Stimulated activated CD8-positive, alpha-beta memory T cell treated with anti-CD3 and anti-CD28 coated beads, Interleukin-15, amount 100 ng/mL, for 48 hours (primary cell): Measurements from ENCODE around the gene OXER1.
"Not testable (repeated sequence)": the region's sequence is repeated elsewhere in the genome, so short reads cannot be mapped to it uniquely, and the experiment has no call there.

Experiments used
- DNase-seq, 2 donors: peaks; one replicate each; pipeline ENCODE4 v3.0.0-alpha.2; 2020; ENCODE audit warnings: low read depth in 2 of 2

Gene OXER1

GRCh38 chr2:42752314-42752713, 11.6 kb downstream of the OXER1 start:
- no peak for DNase-seq

GRCh38 chr2:42748840-42749239, 15.1 kb downstream of the OXER1 start:
- DNase-seq = no peak

- no peak for DNase-seq
These were observed 16.5 kb downstream of the OXER1 start for GRCh38 chr2:42747422-42747821.

- no peak for DNase-seq
These were observed 19.3 kb downstream of the OXER1 start for GRCh38 chr2:42744545-42745082.

- no peak for DNase-seq
These were observed 20.3 kb downstream of the OXER1 start for GRCh38 chr2:42743659-42743990.

GRCh38 chr2:42742740-42743658, 20.9 kb downstream of the OXER1 start:
- no peak for DNase-seq

GRCh38 chr2:42741140-42741539, 22.8 kb downstream of the OXER1 start:
- DNase-seq = no peak

- no peak for DNase-seq
These were observed 27.2 kb downstream of the OXER1 start for GRCh38 chr2:42736598-42737322.

- no peak for DNase-seq
These were observed 30.1 kb downstream of the OXER1 start for GRCh38 chr2:42733852-42734251.

GRCh38 chr2:42731316-42731715, 32.6 kb downstream of the OXER1 start:
- DNase-seq = not testable (repeated sequence)

GRCh38 chr2:42726680-42727079, 37.3 kb downstream of the OXER1 start:
- DNase-seq = no peak

- no peak for DNase-seq
These were observed 38.3 kb downstream of the OXER1 start for GRCh38 chr2:42725657-42726056.

- no peak for DNase-seq
These were observed 39.0 kb downstream of the OXER1 start for GRCh38 chr2:42724886-42725285.

GRCh38 chr2:42723465-42723864, 40.5 kb downstream of the OXER1 start:
- no peak for DNase-seq

- peak; percentile 19 to 20 for DNase-seq
These were observed 41.4 kb downstream of the OXER1 start for GRCh38 chr2:42722320-42723190.

- DNase-seq = no peak
These were observed 42.0 kb downstream of the OXER1 start for GRCh38 chr2:42721898-42722297.

- DNase-seq = no peak
These were observed 49.2 kb downstream of the OXER1 start for GRCh38 chr2:42714686-42715085.

GRCh38 chr2:42713920-42714319, 50.0 kb downstream of the OXER1 start:
- DNase-seq = no peak

- no peak for DNase-seq
These were observed 51.0 kb downstream of the OXER1 start for GRCh38 chr2:42712934-42713333.
